Nephron progenitor cell (in vitro differentiated cells): ENCODE results near the gene APMAP.
"Not testable (repeated sequence)": the region's sequence is repeated elsewhere in the genome, so short reads cannot be mapped to it uniquely, and the experiment has no call there.

Experiments
- DNase-seq: peaks from one replicate; pipeline ENCODE4 v3.0.0; 2021
- H3K27ac Mint-ChIP-seq: 2 replicates; pipeline ENCODE4 v1.8.0; 2021; ENCODE audit warnings: mild to moderate bottlenecking, moderate library complexity, mixed read lengths
- H3K27me3 Mint-ChIP-seq: 2 replicates; pipeline ENCODE4 v1.8.0; 2021; ENCODE audit warnings: mild to moderate bottlenecking, low read depth, mixed read lengths; ENCODE audit not compliant: poor library complexity
- H3K36me3 Mint-ChIP-seq: 2 replicates; pipeline ENCODE4 v1.8.0; 2021; ENCODE audit warnings: low read depth, mixed read lengths
- H3K4me1 Mint-ChIP-seq: 2 replicates; pipeline ENCODE4 v1.8.0; 2021; ENCODE audit warnings: mixed read lengths
- H3K4me3 Mint-ChIP-seq: 2 replicates; pipeline ENCODE4 v1.8.0; 2021; ENCODE audit warnings: mild to moderate bottlenecking, moderate library complexity, mixed read lengths
- H3K9me3 Mint-ChIP-seq: 2 replicates; pipeline ENCODE4 v1.8.0; 2021; ENCODE audit warnings: mild to moderate bottlenecking, moderate library complexity, mixed read lengths
- CTCF ChIP-seq: fragments of 200-600 bp; sonication (generic); IDR thresholded peaks from 2 replicates; pipeline ENCODE4 v1.5.0; 2021; ENCODE audit warnings: antibody characterized with exemption

The APMAP gene

GRCh38 chr20:24951536-24952083 is 40.9 kb downstream of the APMAP start:
- peaks cover 13% of the 10 kb centered on the region for H3K27me3 Mint-ChIP-seq
- no peak overlapping the region for H3K27ac Mint-ChIP-seq
- no peak for TF ChIP-seq CTCF
- H3K36me3 Mint-ChIP-seq: no peaks in the 10 kb centered on the region
- peaks cover 19% of the 10 kb centered on the region for H3K9me3 Mint-ChIP-seq
- DNase-seq: no peak
- no peak overlapping the region for H3K4me3 Mint-ChIP-seq
- no peaks in the 10 kb centered on the region for H3K4me1 Mint-ChIP-seq

- Mint-ChIP-seq H3K27ac (peak overlapping the region; percentile 42), H3K9me3 (peaks cover 25% of the 10 kb centered on the region), H3K27me3 (peaks cover 13% of the 10 kb centered on the region), H3K4me1 (no peaks in the 10 kb centered on the region), H3K36me3 (no peaks in the 10 kb centered on the region), H3K4me3 (no peak overlapping the region)
- no peak for DNase-seq
- no peak for TF ChIP-seq CTCF
These were observed 41.6 kb downstream of the APMAP start for GRCh38 chr20:24950836-24951525.

- H3K27ac Mint-ChIP-seq: peak overlapping the region; percentile 42
- H3K4me1 Mint-ChIP-seq: no peaks in the 10 kb centered on the region
- H3K36me3 Mint-ChIP-seq: no peaks in the 10 kb centered on the region
- peaks cover 32% of the 10 kb centered on the region for H3K9me3 Mint-ChIP-seq
- H3K27me3 Mint-ChIP-seq: peaks cover 15% of the 10 kb centered on the region
- TF ChIP-seq CTCF: no peak
- DNase-seq: no peak
- H3K4me3 Mint-ChIP-seq: no peak overlapping the region
These were observed 42.3 kb downstream of the APMAP start for GRCh38 chr20:24950128-24950835.

- TF ChIP-seq CTCF: no peak
- no peak overlapping the region for H3K4me3 Mint-ChIP-seq
- no peak overlapping the region for H3K27ac Mint-ChIP-seq
- H3K4me1 Mint-ChIP-seq: no peaks in the 10 kb centered on the region
- H3K36me3 Mint-ChIP-seq: no peaks in the 10 kb centered on the region
- peaks cover 37% of the 10 kb centered on the region for H3K9me3 Mint-ChIP-seq
- H3K27me3 Mint-ChIP-seq: peaks cover 16% of the 10 kb centered on the region
- DNase-seq: no peak
These were observed 42.8 kb downstream of the APMAP start for GRCh38 chr20:24949756-24950127.

GRCh38 chr20:24948939-24949679 is 43.4 kb downstream of the APMAP start, which contains the start of gene CST7:
Gene CST7 (plus strand): TSS chr20:24949269. CDS start chr20:24949506, 237 bp downstream.
- no peak within 1 kb of the TSS for H3K4me3 Mint-ChIP-seq
- DNase-seq: no peak
- no peak for TF ChIP-seq CTCF
- no peak within 1 kb of the TSS for H3K27ac Mint-ChIP-seq
- H3K27me3 Mint-ChIP-seq: peaks cover 19% of the 10 kb centered on the region
- H3K9me3 Mint-ChIP-seq: peaks cover 41% of the 10 kb centered on the region
- H3K4me1 Mint-ChIP-seq: no peaks in the 10 kb centered on the region
- H3K36me3 Mint-ChIP-seq: no peaks in the 10 kb centered on the region

GRCh38 chr20:24948396-24948938 is 44.1 kb downstream of the APMAP start:
- H3K4me3 Mint-ChIP-seq, H3K36me3 Mint-ChIP-seq, H3K27ac Mint-ChIP-seq, H3K4me1 Mint-ChIP-seq, DNase-seq: not testable (repeated sequence)
- Mint-ChIP-seq H3K9me3 (peaks cover 44% of the 10 kb centered on the region), H3K27me3 (peaks cover 19% of the 10 kb centered on the region)

- not testable (repeated sequence) for H3K36me3 Mint-ChIP-seq
These were observed 46.2 kb downstream of the APMAP start for GRCh38 chr20:24946376-24946775.

More at GRCh38 chr20:24946376-24946775, 46.2 kb downstream of the APMAP start:
- H3K4me3 Mint-ChIP-seq, DNase-seq, H3K27ac Mint-ChIP-seq, H3K4me1 Mint-ChIP-seq: not testable (repeated sequence)
- Mint-ChIP-seq H3K27me3 (peaks cover 19% of the 10 kb centered on the region), H3K9me3 (peaks cover 56% of the 10 kb centered on the region)
